WI38 (cell line): ENCODE results near the gene IGFL1.
"Not testable (repeated sequence)": the region's sequence is repeated elsewhere in the genome, so short reads cannot be mapped to it uniquely, and the experiment has no call there.

Experiments used
- H3K4me3 ChIP-seq: 2 replicates; pipeline ENCODE4 v1.5.1; 2011; ENCODE audit warnings: low read depth, mild to moderate bottlenecking, control low read depth, low read length
- TF ChIP-seq, protein P1 (sequence below): IDR thresholded peaks from 2 replicates; pipeline ENCODE4 v1.5.1; 2012; ENCODE audit warnings: low read depth, mild to moderate bottlenecking, control low read depth, low read length

Gene IGFL1

DNA sequence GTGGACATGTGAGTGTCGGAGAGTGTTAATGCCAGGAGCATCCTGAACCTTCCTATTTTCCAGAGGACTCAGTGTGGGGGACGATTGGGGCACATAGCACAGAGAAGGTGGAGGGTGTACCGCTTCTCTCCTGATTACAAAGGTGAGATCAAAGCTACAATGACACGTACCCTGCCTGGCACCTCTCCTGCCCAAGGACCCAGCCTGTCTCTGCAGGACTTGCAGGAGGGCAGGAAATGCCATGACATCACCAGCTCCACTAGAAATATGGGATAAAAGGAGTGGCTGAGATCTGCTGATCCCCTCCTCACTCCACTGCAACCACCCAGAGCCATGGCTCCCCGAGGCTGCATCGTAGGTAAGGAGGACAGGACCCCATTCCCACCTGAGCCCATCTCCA is at the start of gene IGFL1:
Gene IGFL1 (plus strand): TSS at position 301 of the 400 bp plus-strand sequence. CDS start 33 bp downstream, at position 334.
- TF ChIP-seq, protein P1, sequence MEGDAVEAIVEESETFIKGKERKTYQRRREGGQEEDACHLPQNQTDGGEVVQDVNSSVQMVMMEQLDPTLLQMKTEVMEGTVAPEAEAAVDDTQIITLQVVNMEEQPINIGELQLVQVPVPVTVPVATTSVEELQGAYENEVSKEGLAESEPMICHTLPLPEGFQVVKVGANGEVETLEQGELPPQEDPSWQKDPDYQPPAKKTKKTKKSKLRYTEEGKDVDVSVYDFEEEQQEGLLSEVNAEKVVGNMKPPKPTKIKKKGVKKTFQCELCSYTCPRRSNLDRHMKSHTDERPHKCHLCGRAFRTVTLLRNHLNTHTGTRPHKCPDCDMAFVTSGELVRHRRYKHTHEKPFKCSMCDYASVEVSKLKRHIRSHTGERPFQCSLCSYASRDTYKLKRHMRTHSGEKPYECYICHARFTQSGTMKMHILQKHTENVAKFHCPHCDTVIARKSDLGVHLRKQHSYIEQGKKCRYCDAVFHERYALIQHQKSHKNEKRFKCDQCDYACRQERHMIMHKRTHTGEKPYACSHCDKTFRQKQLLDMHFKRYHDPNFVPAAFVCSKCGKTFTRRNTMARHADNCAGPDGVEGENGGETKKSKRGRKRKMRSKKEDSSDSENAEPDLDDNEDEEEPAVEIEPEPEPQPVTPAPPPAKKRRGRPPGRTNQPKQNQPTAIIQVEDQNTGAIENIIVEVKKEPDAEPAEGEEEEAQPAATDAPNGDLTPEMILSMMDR: no peak
- no peak within 1 kb of the TSS for H3K4me3 ChIP-seq

- TF ChIP-seq, protein P1: no peak
- no peak overlapping the region for H3K4me3 ChIP-seq
Measured at GRCh38 chr19:46180701-46181387, 48.7 kb upstream of the IGFL1 start.

GRCh38 chr19:46181388-46181779 is 48.2 kb upstream of the IGFL1 start:
- H3K4me3 ChIP-seq: no peak overlapping the region
- TF ChIP-seq, protein P1: no peak

DNA sequence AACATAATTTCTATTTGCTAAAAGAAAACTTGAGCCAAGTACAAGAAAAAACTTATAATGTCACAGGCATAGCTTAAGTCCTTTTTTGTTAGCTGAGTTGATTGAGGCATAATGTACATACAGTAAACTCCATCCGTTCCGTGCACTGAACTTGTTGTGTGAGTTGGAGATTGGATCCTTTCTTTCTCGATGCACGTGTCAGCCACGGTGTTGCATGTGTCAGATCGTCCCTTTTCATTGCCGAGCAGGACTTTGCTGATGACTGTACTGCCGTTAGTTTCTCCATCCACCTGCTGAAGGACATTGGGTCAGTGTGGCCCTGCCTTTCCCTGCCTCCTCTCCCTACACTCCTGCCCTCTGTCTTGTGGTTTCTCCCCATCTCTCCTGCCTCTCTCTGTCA is 47.1 kb upstream of the IGFL1 start:
- H3K4me3 ChIP-seq: no peak overlapping the region
- TF ChIP-seq, protein P1: no peak

DNA sequence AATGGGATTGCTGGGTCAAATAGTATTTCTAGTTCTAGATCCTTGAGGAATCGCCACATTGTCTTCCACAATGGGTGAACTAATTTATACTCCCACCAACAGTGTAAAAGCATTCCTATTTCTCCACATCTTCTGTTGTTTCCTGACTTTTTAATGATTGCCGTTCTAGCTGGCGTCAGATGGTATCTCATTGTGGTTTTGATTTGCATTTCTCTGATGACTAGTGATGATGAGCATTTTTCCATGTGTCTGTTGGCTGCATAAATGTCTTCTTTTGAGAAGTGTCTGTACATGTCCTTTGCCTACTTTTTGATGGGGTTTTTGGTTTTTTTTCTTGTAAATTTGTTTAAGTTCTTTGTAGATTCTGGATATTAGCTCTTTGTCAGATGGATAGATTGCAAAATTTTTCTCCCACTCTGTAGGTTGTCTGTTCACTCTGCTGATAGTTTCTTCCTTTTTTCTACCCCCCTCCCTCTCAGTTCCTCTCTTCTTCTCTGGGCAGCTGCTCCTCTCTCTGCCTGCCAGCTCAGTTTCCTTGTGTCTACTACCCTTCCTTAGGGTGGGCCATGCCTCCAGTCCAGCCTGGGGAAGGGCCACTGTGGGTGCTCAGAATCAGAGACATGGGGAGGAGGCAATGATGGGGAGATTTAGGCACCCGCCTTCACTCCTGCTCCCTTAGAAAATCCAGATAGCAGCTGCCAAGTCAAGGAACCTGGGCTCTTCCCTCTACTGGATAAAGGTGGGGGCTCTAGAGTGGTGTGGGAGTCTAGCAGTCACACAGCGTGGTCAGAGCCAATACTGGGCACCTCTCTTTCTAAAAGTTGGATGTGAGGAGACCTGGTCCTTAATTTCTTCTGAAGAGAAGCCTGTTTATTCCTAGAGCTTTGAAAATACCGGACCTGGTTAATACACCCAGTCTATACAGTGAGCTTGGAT is 44.5 kb upstream of the IGFL1 start:
- not testable (repeated sequence) for H3K4me3 ChIP-seq

DNA sequence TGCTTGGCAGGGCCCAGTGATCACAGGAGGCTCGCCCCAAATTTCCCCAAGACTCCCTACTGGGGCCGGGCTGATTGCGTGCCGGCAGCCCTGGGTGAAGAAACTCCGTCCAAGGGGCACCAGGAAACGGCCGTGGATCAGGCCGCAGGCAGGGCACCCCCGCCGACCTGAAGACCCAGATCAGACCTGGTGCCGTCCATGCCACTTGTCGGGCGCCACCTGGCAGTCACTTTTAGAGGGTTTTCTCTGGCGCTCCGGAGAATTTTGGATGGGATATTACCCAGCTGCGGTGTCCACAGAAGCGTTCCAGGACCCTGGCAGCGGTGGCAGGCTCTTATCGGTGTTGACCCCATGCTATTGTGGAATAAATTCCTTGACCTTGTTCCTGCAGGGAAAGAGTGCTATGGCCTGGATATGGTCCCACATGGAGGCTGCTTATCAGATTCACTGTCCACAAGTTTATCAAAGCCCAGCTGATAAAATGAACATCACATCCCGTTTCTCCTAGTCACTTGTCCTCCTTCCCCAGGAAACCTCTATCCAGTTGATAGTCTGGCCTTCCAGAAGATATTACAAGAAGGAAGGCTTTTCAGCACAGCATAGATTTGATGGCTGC is 43.3 kb upstream of the IGFL1 start:
- no peak overlapping the region for H3K4me3 ChIP-seq
- TF ChIP-seq, protein P1: no peak

- TF ChIP-seq, protein P1: no peak
- H3K4me3 ChIP-seq: no peak overlapping the region
Measured at GRCh38 chr19:46186717-46187101, 42.8 kb upstream of the IGFL1 start.
